BJ (cell line): Measurements from ENCODE around the gene ZNF541. TPM values are rescaled to one million over a fixed set of nuclear protein-coding genes. Genes with fewer than 3 reads are reported as not detected.

Source experiments
- CTCF ChIA-PET: fragments of 350-600 bp; formaldehyde crosslinking; extraction: SDS; loops from one replicate; lab custom pipeline; 2021; ENCODE audit warnings: antibody characterized with exemption, inconsistent platforms; lab: Yijun Ruan, JAX
- POLR2A ChIA-PET: fragments of 300-600 bp; sonication (Branson Sonifier 250); formaldehyde crosslinking; extraction: SDS; loops from one replicate; lab custom pipeline; 2021; ENCODE audit warnings: antibody characterized with exemption; lab: Charles Lee
- DNase-seq: peaks from one replicate; pipeline ENCODE4 v3.0.0-alpha.2; 2011; ENCODE audit warnings: low read depth
- H3K27me3 ChIP-seq: 2 replicates; pipeline ENCODE4 v1.6.0; 2011; ENCODE audit warnings: low read length; ENCODE audit not compliant: control insufficient read depth, insufficient read depth
- H3K36me3 ChIP-seq: 2 replicates; pipeline ENCODE4 v1.5.1; 2011; ENCODE audit warnings: low read length; ENCODE audit not compliant: control insufficient read depth, insufficient read depth
- H3K4me3 ChIP-seq: 2 replicates; pipeline ENCODE4 v1.5.1; 2011; ENCODE audit warnings: low read depth, mild to moderate bottlenecking, control low read depth, low read length
- polyA plus RNA-seq: library from polyadenylated mRNA; depleted of rRNA; stranded (reverse); fragments of >200 nt; gene quantifications from 2 replicates; pipeline ENCODE4 v1.2.3, GENCODE V29; 2011
- TF ChIP-seq, protein P1 (sequence below): IDR thresholded peaks from 2 replicates; pipeline ENCODE4 v1.5.1; 2011; ENCODE audit warnings: low read depth, mild to moderate bottlenecking, control low read depth, inconsistent platforms, low read length, moderate library complexity; ENCODE audit not compliant: insufficient read depth

The ZNF541 gene
- polyA plus RNA-seq, 1 experiment: 0.06 TPM

DNA sequence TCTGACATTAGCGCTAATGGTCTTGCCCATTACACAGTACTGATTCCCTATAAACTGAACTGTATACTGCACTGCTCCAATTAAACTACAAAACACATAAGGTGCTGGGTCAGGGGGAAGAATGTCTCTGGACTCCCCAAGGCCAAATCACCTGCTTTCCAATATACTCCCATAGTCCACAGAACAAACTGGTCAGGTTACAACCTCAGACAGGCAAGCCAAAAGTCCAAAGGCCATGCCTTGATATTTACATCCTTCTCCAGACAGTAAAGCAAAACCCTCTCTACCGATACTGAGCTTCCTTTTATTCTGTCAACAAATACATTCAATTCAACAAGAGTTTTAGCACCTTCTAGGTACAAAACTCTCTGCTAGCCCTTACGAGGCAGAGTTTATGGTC, 8.9 kb downstream of the ZNF541 start:
- Histone ChIP-seq H3K27me3 (no peaks in the 10 kb centered on the region), H3K36me3 (no peaks in the 10 kb centered on the region), H3K4me3 (no peak overlapping the region)
- CTCF ChIA-PET: no interaction called here
- TF ChIP-seq, protein P1, sequence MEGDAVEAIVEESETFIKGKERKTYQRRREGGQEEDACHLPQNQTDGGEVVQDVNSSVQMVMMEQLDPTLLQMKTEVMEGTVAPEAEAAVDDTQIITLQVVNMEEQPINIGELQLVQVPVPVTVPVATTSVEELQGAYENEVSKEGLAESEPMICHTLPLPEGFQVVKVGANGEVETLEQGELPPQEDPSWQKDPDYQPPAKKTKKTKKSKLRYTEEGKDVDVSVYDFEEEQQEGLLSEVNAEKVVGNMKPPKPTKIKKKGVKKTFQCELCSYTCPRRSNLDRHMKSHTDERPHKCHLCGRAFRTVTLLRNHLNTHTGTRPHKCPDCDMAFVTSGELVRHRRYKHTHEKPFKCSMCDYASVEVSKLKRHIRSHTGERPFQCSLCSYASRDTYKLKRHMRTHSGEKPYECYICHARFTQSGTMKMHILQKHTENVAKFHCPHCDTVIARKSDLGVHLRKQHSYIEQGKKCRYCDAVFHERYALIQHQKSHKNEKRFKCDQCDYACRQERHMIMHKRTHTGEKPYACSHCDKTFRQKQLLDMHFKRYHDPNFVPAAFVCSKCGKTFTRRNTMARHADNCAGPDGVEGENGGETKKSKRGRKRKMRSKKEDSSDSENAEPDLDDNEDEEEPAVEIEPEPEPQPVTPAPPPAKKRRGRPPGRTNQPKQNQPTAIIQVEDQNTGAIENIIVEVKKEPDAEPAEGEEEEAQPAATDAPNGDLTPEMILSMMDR: no peak
- POLR2A ChIA-PET: no interaction called here
- no peak for DNase-seq

DNA sequence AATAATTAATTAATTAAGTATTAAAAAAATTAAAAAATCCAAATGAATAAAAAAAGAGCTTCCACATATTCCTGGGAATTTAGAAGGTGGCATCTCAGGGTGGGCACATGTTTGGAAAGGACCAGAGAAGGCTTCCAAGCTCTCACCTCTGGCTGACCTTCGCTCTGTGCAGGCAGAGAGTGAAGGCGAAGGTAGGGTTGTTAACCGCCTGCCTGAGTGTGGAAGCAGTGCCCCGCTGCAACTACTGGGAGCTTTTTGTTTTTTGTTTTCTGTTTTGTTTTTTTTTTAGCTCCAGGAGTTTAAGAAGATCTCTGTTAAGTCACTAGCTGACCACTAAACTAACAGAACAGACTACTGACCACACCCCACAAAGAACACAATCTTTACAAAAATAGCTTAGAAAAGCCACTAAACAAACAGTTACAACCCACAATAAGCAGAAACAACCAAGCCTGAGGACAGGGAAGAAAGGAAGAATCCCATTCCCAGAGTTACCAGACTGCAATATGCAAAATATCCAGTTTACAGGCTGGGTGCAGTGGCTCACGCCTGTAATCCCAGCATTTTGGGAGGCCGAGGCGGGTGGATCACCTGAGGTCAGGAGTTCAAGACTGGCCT, 11.4 kb downstream of the ZNF541 start:
- ChIA-PET POLR2A (no interaction called here), CTCF (interaction anchor here (1.0 to 1.4 kb wide), 5 partner anchors 8 to 145 kb away, joined by 3 to 4 read pairs (median 4); no protein-coding TSS in a partner anchor)
- H3K27me3 ChIP-seq: no peaks in the 10 kb centered on the region
- TF ChIP-seq, protein P1: no peak
- DNase-seq: no peak
- no peaks in the 10 kb centered on the region for H3K36me3 ChIP-seq
- no peak overlapping the region for H3K4me3 ChIP-seq

DNA sequence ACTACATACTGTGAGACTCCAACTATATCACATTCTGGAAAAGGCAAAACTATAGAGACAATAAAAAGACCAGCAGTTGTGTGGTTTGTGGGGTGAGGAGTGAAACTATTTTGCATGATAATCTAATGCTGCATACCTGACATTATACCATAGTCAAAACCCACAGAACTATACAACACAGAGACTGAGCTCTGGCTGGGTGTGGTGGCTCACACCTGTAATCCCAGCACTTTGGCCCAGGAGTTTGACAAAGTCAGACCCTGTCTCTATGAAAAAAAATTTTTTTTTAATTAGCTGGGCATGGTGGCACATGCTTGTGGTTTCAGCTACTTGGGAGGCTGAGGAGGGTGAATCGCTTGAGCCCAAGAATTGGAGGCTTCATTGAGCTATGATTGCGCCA, 11.9 kb downstream of the ZNF541 start:
- H3K36me3 ChIP-seq: no peaks in the 10 kb centered on the region

DNA sequence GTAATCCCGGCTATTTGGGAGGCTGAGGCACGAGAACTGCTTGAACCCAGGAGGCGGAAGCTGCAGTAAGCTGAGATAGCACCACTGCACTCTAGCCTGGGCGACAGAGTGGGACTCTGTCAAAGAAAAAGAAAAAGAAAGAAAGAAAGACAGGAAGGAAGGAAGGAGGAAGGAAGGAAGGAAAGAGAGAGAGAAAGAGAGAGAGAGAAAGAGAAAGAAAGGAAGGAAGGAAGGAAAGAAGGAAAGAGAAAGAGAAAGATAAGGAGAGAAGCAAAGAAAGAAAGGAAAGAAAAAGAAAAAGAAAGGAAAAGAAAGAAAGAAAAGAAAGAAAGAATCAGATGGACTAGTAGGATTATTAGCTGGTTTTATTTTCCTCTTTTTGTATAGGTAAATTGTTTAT, 22.8 kb downstream of the ZNF541 start:
- H3K36me3 ChIP-seq: no peaks in the 10 kb centered on the region
- CTCF ChIA-PET: interaction anchor here (1.2 kb wide), 1 partner anchor 9 kb away, joined by 3 read pairs; no protein-coding TSS in a partner anchor
- H3K27me3 ChIP-seq: peaks cover 8% of the 10 kb centered on the region
- H3K4me3 ChIP-seq: no peak overlapping the region
- POLR2A ChIA-PET: no interaction called here
- TF ChIP-seq, protein P1: no peak
- no peak for DNase-seq

More for the DNA sequence above, 11.9 kb downstream of the ZNF541 start:
- no peak for DNase-seq
- CTCF ChIA-PET: interaction anchor here (0.6 to 1.4 kb wide), 4 partner anchors 13 to 146 kb away, joined by 3 to 4 read pairs (median 3); no protein-coding TSS in a partner anchor
- no peaks in the 10 kb centered on the region for H3K27me3 ChIP-seq
- TF ChIP-seq, protein P1: no peak
- POLR2A ChIA-PET: no interaction called here
- no peak overlapping the region for H3K4me3 ChIP-seq

DNA sequence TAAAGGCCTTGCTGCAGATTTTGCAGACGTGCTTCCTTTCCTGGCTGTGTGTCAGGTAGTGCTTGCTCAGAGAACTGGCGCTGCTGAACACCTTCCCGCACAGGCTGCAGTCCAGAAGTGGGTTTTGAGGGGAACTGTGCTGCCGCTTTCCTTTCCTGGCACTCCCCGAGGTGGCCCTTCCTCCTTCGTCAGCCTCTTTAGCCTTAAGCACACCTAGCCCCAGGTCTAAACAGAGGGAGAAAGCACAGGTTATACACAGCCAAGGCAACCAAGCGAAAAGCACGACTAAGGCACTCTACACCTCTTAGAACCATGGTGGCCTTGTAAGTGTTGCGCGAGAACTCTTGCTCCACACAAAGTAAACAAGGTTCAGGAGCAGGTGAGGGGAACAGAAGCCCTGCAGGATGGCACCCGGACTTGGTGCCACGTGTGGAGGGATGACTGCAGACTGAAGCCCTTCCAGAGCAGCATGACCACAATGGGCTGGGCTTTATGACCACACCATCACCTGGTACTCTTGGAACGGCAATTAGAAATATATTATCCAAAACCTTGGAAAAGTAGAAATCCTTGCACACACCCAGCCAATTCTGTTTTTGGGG, 23.6 kb downstream of the ZNF541 start:
- no peak for DNase-seq
- CTCF ChIA-PET: interaction anchor here (1.2 kb wide), 1 partner anchor 9 kb away, joined by 3 read pairs; no protein-coding TSS in a partner anchor

More for the DNA sequence above, 23.6 kb downstream of the ZNF541 start:
- H3K27me3 ChIP-seq: peaks cover 12% of the 10 kb centered on the region
- POLR2A ChIA-PET: no interaction called here
- H3K4me3 ChIP-seq: no peak overlapping the region
- no peaks in the 10 kb centered on the region for H3K36me3 ChIP-seq
- TF ChIP-seq, protein P1: no peak
